ENCODE data around the gene JADE2.

JADE2 gene

GRCh38 chr5:134529460-134529859 lies 4.0 kb downstream of the JADE2 start:
- H3K9me2 ChIP-seq (replicated peaks; ENCODE audit: control insufficient read depth, low read length) = no peaks in the 10 kb centered on the region
- no peaks in the 10 kb centered on the region for H3K27me3 ChIP-seq (ENCODE audit: control insufficient read depth, low read length)
- no peaks in the 10 kb centered on the region for H3K9me3 ChIP-seq (ENCODE audit: control insufficient read depth, insufficient read depth, low read length)
- H3K4me2 ChIP-seq (ENCODE audit: low read length) = no peak overlapping the region
- peaks cover 79% of the 10 kb centered on the region for H3K79me2 ChIP-seq (ENCODE audit: control insufficient read depth, low read length)
- no peaks in the 10 kb centered on the region for H3F3A ChIP-seq (ENCODE audit: control insufficient read depth, insufficient read depth)
- H3K4me3 ChIP-seq (ENCODE audit: low read length) = no peak overlapping the region
- H3K36me3 ChIP-seq (ENCODE audit: control insufficient read depth, low read length) = peaks cover 4% of the 10 kb centered on the region
- H3K27ac ChIP-seq (ENCODE audit: low read depth, low read length) = no peak overlapping the region
- peaks cover 7% of the 10 kb centered on the region for H3K4me1 ChIP-seq (ENCODE audit: control insufficient read depth, low read length)
- TF ChIP-seq EZH2phosphoT487 (IDR thresholded peaks at IDR 0.05; ENCODE audit: borderline replicate concordance, low read length) = no peak
- TF ChIP-seq, protein P1, sequence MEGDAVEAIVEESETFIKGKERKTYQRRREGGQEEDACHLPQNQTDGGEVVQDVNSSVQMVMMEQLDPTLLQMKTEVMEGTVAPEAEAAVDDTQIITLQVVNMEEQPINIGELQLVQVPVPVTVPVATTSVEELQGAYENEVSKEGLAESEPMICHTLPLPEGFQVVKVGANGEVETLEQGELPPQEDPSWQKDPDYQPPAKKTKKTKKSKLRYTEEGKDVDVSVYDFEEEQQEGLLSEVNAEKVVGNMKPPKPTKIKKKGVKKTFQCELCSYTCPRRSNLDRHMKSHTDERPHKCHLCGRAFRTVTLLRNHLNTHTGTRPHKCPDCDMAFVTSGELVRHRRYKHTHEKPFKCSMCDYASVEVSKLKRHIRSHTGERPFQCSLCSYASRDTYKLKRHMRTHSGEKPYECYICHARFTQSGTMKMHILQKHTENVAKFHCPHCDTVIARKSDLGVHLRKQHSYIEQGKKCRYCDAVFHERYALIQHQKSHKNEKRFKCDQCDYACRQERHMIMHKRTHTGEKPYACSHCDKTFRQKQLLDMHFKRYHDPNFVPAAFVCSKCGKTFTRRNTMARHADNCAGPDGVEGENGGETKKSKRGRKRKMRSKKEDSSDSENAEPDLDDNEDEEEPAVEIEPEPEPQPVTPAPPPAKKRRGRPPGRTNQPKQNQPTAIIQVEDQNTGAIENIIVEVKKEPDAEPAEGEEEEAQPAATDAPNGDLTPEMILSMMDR (IDR thresholded peaks at IDR 0.05; ENCODE audit: low read depth, low read length, poor library complexity, severe bottlenecking) = no peak
- H4K20me1 ChIP-seq (ENCODE audit: control insufficient read depth, insufficient read depth, low read depth, low read length) = no peaks in the 10 kb centered on the region; the same call in 1 of the 2 replicates

- no peaks in the 10 kb centered on the region; the same call in 1 of the 2 replicates for H4K20me1 ChIP-seq (ENCODE audit: control insufficient read depth, insufficient read depth, low read depth, low read length)
- H3K27me3 ChIP-seq (ENCODE audit: control insufficient read depth, low read length) = no peaks in the 10 kb centered on the region
- no peaks in the 10 kb centered on the region for H3F3A ChIP-seq (ENCODE audit: control insufficient read depth, insufficient read depth)
- H3K4me2 ChIP-seq (ENCODE audit: low read length) = no peak overlapping the region
- peaks cover 7% of the 10 kb centered on the region for H3K4me1 ChIP-seq (ENCODE audit: control insufficient read depth, low read length)
- H3K79me2 ChIP-seq (ENCODE audit: control insufficient read depth, low read length) = peaks cover 85% of the 10 kb centered on the region
- TF ChIP-seq EZH2phosphoT487 (IDR thresholded peaks at IDR 0.05; ENCODE audit: borderline replicate concordance, low read length) = no peak
- TF ChIP-seq, protein P1 (IDR thresholded peaks at IDR 0.05; ENCODE audit: low read depth, low read length, poor library complexity, severe bottlenecking) = no peak
- H3K4me3 ChIP-seq (ENCODE audit: low read length) = no peak overlapping the region
- no peaks in the 10 kb centered on the region for H3K9me3 ChIP-seq (ENCODE audit: control insufficient read depth, insufficient read depth, low read length)
- no peaks in the 10 kb centered on the region; the same call in 1 of the 2 replicates for H3K36me3 ChIP-seq (ENCODE audit: control insufficient read depth, low read length)
- no peak overlapping the region for H3K27ac ChIP-seq (ENCODE audit: low read depth, low read length)
- H3K9me2 ChIP-seq (replicated peaks; ENCODE audit: control insufficient read depth, low read length) = no peaks in the 10 kb centered on the region
Observed at GRCh38 chr5:134530301-134531077, 5.0 kb downstream of the JADE2 start.

DNA sequence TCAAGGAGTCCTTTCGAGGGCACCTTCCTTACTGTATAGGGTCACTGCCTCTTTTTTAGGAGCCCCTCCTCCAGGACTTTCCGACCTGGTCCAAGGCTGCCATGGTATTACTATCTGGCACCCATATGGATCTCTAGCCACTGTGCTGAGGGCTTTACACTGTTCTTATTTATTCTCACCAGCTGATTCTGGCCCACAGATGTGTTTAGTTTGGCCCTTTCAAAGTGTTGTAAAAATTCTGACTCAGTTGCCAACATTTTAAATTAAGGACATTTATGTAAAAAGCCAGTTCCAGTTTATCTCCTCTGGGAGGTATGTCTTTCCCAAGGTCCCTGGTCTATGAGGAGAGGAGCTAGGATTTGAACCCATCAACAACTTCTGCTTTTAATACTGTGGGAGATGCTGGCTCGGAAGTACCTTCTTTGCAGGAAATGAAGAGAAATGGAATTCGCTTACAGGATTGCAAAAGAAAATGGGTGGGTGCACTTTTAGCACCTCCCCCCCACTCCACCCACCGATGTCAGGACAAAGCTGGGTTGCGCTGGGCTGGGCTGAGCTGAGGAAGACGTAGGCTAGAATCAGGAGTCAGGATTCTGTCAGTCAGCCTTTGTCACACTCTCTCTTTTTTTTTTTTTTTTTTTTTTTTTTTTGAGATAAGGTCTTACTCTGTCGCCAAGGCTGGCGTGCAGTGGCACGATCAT lies 7.8 kb downstream of the JADE2 start:
- no peaks in the 10 kb centered on the region; the same call in 1 of the 2 replicates for H4K20me1 ChIP-seq (ENCODE audit: control insufficient read depth, insufficient read depth, low read depth, low read length)
- H3F3A ChIP-seq (ENCODE audit: control insufficient read depth, insufficient read depth) = no peaks in the 10 kb centered on the region
- no peaks in the 10 kb centered on the region for H3K9me3 ChIP-seq (ENCODE audit: control insufficient read depth, insufficient read depth, low read length)
- TF ChIP-seq, protein P1 (IDR thresholded peaks at IDR 0.05; ENCODE audit: low read depth, low read length, poor library complexity, severe bottlenecking) = no peak
- no peak for TF ChIP-seq EZH2phosphoT487 (IDR thresholded peaks at IDR 0.05; ENCODE audit: borderline replicate concordance, low read length)
- peaks cover 73% of the 10 kb centered on the region for H3K79me2 ChIP-seq (ENCODE audit: control insufficient read depth, low read length)
- H3K36me3 ChIP-seq (ENCODE audit: control insufficient read depth, low read length) = peaks cover 24% of the 10 kb centered on the region
- H3K9me2 ChIP-seq (replicated peaks; ENCODE audit: control insufficient read depth, low read length) = no peaks in the 10 kb centered on the region
- no peak overlapping the region for H3K4me2 ChIP-seq (ENCODE audit: low read length)
- H3K27ac ChIP-seq (ENCODE audit: low read depth, low read length) = no peak overlapping the region
- no peaks in the 10 kb centered on the region for H3K27me3 ChIP-seq (ENCODE audit: control insufficient read depth, low read length)
- H3K4me1 ChIP-seq (ENCODE audit: control insufficient read depth, low read length) = no peaks in the 10 kb centered on the region; the same call in 1 of the 2 replicates
- no peak overlapping the region for H3K4me3 ChIP-seq (ENCODE audit: low read length)

All from DOHH2 (cell line).